Stimulated activated CD4-positive, alpha-beta T cell treated with anti-CD3 and anti-CD28 coated beads, Interleukin-12 subunit alpha, Interleukin-12 subunit beta, amount 100 ng/mL, for 4 hours (primary cell): ENCODE data around the gene SLCO2A1.

Experiments
- DNase-seq: peaks from one replicate; pipeline ENCODE4 v3.0.0-alpha.2; 2020

Gene SLCO2A1

DNA sequence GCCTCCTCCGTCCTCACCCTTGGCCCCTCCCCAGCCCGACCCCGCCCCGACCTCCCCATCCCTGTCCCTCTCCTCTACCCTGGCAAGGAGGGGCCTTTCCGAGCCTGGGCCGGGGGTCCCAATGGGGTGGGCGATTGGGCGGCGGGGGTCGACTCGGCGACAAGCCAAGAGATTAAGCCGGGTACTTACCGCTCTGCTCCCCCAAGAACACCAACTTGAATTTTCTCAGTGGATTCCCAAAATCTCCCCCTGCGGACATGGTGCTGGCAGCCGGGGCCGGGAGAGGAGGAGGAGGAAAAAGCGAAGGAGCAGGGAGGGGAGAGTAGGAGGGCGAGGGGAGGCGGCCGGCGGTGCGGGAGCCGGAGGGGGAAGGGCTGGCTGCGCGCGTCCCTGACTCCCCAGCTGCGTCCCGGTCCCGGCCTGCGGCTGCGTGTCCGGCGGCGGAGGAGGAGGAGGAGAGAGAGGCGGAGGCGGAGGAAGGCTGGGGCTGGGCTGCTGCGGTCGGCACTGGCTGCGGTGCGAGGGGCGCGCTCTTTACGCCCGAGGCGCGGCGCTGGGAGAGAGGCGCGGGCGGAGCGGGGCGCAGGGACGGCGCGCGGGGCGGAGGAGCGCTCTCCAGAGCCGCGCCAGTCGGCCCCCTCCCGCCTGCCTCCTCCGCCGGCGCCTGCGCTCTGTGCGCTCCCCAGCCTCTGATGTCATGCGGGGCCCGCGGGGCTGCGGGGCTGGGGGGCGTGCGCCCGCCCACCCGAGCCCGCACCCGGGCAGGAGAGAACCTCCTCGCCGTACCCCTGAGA is 134.3 kb downstream of the SLCO2A1 start, which contains the start of gene RAB6B:
Gene RAB6B (minus strand): TSS at position 675 of the 794 bp plus-strand sequence. CDS start 416 bp downstream, at position 259.
- DNase-seq, result no peak

DNA sequence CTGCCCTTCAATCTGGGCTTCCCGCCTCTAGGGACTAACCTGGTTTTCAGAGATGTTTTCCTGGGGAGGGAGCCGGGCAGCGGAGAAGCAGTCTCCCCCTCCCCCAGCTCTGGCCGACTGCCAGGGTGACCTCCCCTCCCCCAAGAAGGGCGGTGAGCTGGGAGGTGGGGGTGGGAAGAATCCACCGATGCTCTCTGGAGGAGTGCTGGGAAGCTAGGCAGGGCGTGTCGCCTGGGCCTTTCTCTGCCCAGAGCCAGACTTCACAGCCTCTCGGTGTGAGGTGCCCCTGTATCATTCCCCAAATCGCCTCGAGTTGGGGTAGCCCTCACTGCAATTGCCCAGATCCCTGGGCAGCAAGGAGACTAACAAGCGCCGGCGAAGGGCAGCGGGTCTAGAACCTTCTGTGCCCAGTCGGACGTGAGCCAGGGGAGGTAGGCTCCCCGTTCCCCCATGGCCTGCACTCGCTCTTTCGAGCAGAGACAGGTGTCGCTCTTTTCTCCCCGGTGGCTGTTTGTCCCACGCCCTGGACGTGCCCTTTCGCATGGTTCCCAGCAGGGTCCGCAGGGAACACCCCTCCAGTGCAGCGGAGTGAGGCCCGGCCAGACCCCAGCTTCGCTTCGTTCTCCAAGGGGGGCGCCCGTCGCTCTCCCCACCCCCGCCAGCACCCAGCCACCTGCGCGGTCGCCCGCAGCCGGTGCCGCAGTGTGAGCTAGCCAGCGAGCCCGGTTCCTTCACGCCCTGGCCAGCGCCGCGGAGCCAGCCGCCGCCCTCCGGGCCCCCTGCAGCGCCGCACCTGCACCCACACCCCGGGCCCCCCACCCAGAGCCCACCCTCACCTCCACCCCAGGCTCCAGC is 135.1 kb downstream of the SLCO2A1 start:
- no peak for DNase-seq

DNA sequence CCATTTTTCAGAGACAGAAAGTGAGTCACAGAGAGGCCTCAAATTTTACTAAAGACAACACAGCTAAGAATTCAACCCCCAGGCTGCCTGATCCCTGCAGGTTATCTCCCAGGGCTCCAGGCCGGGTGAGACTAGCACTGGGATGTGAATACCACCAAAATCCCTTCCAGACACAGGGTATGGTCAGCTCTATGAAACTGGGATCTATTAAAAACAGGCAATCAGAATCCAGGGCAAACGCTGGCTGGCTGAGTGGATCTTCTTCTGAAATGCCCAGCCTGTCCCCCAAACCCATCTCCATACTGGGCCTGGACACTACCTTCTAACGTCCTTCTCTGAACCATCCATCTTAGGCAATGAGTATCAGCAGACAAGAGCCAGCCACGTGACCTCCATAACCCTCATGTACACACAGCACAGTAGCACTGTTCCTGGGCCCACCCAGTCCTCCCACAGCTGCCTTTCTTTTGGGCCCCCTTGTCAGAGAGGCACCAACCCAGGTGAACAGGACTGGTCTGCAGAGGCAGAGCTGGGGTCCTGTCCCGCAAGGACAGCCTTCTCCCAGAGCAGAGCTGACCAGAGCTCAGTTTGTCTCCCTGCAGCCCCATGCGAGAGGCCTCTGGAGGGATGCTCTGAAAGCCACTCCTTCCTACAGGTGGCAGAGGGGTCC is 135.9 kb downstream of the SLCO2A1 start:
- DNase-seq, result no peak

DNA sequence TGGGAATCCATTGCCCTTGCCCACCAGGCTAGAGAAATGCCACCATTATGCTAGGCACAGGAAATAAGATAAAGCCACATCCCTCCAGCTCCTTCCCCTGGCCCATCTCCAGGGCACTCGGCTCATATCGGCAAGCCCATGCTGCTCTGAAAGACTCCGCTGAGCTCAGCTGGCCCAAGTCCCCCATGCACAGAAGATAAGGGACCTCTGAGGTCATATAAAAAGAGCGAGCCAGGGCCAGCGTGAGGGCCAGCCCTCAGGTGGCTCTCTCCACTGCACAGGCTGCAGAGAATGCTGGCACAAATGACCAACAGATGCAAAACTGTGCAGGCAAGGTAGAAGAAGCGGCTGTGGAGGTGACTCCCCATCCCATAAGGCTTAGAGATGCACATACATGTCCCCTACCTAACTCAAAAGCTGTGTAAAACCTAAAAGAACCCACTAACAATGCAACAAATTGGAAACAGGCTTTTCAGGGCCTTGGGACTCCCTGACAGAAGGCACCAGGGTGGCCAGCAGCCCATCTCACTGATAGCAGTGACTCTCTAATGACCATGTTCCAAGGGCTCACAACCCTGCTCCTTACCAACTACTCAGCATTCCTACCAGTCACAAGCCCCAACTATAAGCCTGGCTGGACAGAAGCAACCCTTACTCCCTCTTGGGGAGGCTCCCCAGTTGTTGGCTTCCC is 137.0 kb downstream of the SLCO2A1 start:
- DNase-seq, result no peak

DNA sequence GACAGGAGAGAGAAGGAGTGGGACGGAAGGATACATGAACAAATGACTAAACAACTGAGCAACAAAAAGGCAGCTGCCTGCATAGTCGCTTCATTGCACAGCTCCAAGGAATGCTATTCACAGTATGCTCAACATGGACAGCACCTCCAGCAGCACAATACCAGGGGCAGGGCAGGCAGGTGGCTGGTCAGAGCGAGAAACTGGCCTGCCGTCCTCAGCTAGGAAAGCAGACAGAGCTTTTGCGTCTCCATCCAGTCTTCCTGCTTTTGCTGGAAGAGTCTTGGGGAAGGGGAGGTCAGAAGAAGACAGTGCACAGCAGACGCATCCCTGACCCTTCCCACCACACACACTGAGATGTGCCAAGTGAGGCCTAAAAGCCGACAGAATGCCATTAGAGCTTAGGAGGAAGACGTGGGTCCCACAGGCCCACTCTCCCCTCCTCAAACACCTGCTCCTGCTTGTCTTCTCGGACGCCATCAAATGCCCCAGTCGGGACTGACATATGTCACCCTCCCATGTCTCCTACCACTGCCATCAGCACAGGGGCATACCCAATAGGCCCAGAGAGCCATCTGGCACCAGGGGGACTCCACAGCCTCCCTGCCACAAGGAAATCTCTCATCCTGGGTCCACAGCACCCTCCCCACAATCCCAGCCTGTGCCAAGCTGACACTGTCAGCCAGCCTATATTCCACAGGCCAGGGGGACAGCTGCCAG is 137.9 kb downstream of the SLCO2A1 start:
- DNase-seq, result no peak

DNA sequence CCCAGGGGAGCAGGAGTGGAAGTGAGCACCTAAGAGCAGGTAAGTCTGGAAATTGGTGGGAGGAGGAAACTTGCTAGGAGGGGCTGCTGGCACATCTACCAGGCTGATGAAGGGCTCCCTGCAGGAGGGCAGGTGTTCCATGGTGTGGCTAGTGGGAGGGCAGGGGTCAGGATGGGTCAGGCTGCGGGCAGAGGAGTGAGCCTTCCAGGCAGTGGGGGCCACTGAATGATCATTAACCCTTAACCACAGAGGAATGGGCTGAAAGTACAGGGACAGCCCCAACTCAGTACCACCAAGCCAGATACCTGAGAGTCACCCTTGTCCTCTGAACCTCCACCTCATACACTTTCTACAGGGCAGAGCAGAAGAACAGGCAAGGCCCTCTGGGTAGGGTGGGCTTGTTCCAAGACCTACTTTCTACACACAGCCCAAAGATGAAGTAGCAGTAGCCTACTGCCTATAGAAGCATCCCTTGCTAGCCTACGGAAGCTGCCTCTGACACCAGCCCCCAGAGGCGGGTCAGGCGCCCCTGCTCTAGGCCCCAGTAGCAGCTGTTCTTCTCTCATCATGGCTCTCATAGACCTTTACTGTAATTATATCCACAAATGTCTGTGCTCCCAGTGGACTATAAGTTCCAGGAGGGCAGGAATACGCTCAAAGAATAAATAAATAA is 138.6 kb downstream of the SLCO2A1 start:
- no peak for DNase-seq

DNA sequence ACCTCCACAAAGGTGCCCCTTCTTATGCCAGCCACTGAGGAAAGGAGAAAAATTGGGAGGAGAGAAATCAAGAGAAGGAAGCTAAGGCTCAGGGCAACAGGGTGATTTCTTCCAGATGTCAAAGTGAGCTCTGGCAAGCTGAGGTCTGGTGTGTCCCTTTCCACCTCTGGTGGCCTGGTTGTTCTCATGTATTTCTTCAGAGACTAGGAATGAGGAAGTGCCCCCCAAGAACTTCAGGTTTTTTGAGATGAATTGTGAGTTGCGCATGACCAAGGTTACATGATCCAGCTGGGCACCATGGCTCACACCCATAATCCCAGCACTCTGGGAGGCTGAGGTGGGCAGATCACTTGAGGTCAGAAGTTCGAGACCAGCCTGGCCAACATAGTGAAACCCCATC is 139.7 kb downstream of the SLCO2A1 start:
- no peak for DNase-seq

DNA sequence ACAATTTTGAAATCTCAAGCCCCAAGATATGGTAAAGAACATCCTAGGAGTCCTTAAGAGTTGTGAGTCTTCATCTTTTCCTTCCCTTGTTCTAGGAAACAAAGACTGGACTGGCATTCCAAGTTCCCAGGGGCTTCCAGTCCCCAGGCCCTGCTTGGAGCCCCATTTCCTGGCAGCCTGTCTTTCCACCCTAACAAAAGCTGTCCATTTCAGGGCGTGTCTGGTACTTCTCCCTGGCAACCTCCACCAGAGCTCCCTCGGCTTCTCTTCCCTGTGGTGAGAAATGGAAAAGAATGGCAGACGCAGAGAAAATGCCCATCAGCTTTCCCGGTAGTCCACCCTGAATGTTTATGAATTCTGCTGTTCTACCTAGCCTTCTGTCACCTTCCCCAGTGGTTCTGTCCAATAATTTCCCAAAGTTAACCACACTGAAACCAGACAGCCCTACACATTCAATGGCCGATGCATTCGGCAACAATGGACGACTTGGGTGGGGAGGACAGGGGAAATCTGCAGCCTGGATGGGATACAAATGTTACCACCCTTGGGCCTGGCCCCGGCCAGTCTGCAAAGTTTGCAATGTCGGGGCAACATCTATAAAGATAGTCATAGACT is 140.9 kb downstream of the SLCO2A1 start:
- no peak for DNase-seq

DNA sequence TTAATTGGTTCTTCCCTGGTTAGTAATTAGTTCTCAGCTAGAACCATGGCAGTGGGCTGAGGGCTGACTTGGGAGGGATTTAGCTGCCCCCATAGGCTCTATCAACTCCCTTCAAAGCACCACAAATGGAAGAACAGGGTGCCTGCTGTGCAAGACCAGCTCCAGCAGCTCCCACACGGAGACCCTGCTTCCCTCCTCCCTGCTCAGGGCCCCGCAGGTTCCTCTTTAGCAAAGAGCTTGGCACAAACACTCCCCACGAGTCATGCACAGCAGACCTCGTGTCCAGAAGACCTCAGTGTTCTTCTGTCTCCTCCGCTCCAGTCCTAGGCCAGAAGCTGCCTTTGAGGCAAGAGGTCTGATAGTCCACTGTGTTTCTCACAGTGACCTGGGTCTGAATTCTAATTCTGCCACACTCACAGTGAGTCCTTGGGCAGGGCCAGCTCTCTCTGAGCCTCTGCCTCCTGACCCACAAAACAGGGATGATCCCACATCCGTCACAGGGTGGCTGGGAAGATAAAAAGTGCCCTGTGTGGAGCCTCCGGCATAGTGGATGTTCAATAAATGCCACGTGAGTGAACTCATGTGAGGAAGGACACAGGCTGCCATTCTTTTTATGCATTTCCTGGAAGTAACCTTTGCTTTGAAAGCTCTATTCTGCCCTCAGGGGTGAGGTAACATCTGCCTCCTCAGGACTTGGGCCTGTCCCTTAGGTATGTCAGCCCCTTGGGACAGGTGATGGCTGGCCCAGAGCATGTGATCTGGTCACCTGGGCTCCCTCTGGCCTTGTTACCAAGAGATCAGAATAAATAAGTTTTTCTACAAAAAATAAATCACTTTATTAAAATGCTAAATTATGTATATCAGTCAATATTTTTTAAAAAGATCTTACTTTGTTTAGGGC is 141.7 kb downstream of the SLCO2A1 start:
- no peak for DNase-seq

DNA sequence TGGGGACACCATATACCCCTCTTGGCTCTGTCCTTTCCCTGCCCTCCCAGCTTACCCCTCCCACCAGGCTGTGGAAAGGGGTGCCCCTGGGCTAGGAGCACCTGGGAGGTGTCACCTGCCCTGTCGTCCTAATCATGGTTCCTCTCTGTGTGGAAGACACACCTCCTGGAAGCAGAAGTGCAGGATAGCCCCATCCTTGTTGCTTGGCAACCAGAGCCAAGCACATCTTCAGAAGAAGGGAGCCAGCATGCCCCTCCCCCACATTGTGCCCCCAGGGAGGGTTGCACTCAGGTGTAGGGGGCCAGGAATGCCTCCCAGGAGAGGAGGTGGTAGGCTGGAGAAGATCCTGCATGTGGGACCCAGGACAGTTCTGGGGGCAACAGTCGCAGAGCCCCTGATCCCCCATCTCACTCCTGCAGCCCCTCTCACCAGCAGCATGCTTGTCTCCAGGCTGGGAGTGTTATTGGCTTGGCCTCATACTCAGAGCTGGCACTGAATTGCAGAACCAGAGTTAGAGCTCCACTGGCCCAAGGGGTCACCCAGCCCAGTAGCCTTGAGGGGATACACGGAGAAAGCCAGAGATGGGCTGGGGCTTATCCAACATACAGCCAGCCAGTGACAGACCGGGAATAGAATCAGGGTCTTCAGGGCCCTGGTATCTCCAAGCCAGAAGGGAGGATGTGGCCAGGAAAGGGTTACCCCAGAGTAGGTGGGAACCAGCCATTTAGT is 142.5 kb downstream of the SLCO2A1 start:
- DNase-seq, result no peak

DNA sequence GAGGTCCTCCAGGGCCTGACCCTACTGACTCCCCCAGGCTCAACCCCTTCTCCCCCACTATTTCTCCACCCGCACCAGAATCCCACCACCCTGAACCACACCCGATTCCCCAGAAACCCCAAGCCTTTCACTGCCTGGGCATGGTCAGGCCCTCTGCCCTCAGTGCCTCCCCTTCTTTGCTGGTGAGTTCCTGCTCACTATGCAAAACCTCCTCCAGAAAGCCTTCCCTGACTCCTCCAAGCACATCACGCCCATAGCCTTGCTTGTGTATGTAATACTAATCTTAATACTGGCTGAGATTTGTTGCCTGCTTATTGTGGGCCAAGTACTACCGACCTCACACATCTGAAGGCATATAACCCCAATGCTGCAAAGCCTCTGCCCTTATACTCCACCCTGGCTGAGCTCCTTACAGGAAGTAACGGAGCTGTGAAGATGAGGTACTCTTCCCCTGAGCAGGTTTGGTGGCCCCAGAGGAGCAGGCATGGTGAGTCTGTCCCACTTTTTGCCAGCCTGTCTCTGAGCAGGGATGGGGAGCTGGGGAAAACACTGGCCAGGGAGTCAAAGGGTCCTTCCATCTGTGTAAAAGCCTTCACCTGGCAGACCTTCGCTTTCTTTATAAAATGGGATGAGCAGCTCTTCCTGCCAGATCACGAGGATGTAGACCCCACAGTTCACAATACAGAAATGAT is 143.5 kb downstream of the SLCO2A1 start:
- no peak for DNase-seq

DNA sequence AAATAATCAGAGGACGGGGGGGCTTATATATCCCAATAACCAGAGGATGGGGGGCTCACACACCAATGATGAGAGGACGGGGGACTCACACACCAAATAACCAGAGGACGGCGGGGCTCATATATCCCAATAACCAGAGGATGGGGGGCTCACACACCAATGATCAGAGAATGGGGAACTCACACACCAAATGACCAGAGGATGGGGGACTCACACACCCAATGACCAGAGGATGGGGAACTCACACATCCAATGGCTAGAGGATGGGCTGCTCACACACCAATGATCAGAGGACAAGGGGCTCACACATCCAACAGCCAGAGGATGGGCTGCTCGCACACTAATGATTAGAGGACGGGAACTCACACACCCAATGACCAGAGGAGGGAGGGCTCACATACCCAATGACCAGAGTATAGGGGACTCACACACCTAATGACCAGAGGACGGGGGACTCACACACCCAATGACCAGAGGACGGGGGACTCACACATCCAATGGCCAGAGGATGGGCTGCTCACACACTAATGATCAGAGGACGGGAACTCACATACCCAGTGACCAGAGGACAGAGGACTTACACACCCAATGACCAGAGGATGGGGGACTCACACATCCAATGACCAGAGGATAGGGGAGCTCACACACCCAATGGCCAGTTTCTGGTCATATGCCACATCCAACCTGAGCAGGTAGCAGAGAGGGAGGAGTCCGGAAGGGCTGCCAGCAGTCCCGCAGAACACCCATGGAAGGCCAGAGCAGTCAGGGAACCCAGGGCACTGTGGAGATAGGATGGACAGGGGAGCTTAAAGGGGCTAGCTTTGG is 144.6 kb downstream of the SLCO2A1 start:
- DNase-seq, result no peak

DNA sequence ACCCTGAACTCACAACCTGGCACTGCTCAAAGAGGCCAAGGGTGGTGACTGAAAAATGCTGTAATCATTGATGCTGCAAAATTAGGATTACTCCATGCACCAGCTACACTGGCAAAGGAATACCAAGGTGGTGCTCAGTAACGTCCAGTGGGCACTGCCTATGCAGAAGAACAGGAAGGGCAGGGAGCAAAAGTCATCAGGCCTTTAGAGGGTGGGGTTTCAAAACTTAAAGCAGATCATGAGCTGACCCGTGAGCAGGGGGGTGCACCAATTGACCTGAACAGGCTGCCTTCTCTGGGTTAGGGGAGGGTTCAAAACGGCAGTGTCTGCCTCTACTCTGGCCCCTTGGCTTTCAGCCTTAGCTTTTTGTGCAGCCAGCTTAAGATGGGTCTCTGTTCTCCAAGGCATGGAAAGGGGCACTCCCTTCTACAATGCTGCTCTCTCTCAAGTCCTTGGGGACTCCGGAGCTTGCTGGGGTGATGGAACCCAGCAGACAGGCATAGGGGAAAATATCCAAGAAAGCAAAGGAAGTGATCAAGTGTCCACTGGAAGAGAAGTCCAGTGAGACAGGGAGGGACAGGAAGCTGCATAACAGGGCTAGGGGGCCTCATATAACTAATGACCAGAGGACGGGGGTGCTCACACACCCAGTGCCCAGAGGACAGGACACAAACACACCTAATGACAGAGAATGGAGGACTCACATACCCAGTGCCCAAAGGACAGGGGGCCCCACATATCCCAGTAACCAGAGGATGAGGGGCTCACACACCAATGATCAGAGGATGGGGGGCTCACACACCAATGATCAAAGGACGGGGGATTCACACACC is 145.5 kb downstream of the SLCO2A1 start:
- DNase-seq, result no peak

DNA sequence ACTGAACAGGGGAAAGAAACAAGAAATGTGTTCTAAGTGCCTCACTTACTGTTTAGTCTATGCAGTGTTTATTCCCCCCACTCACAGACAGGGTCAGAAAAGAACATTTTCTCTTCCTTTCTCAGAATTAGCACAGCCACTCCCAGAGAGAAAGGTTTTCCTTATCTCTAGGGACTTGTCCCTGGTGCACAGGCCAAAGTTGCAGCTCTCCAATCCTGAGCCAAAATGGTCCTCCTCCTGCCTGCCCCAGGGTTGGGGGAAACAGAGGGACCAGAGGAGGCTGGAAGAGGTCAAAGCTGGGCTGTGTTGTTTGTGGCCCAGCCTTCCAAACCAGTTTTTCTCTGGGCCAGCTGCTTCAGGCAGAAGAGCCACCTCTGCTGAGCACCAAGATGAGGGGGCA is 146.1 kb downstream of the SLCO2A1 start:
- DNase-seq, result no peak

DNA sequence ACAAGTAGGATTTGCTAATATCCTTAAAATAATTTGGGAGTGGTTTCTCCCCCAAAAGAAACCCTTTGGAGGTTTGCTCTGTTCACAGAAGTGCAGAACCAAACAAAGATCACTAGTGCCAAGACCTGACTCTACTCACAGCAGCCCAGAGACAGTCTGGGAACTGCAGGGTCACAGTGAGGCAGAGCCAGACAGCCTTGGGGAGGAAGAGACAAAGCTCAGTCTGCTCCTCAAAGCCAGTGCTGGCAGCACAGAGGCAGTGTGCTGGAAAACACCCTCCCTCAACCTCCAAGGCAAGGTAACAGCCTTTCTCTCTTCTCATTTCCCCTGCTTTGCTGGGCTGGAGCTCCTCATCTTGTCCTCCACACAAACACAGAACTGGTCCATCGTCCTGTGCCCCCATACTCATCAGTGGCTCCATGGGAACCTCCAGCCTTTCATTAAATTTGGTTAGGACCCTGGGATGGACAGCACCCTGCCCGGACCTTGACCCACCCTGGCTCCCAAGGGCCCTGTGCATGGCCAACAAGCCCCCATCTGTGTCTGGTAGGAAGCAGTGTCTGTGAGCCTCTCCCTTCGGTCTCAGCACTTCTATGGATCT is 146.6 kb downstream of the SLCO2A1 start:
- DNase-seq, result no peak
